ENCODE data around the gene SYNRG.
"Not testable (repeated sequence)": the region's sequence is repeated elsewhere in the genome, so short reads cannot be mapped to it uniquely, and the experiment has no call there.

SYNRG gene, protein sequence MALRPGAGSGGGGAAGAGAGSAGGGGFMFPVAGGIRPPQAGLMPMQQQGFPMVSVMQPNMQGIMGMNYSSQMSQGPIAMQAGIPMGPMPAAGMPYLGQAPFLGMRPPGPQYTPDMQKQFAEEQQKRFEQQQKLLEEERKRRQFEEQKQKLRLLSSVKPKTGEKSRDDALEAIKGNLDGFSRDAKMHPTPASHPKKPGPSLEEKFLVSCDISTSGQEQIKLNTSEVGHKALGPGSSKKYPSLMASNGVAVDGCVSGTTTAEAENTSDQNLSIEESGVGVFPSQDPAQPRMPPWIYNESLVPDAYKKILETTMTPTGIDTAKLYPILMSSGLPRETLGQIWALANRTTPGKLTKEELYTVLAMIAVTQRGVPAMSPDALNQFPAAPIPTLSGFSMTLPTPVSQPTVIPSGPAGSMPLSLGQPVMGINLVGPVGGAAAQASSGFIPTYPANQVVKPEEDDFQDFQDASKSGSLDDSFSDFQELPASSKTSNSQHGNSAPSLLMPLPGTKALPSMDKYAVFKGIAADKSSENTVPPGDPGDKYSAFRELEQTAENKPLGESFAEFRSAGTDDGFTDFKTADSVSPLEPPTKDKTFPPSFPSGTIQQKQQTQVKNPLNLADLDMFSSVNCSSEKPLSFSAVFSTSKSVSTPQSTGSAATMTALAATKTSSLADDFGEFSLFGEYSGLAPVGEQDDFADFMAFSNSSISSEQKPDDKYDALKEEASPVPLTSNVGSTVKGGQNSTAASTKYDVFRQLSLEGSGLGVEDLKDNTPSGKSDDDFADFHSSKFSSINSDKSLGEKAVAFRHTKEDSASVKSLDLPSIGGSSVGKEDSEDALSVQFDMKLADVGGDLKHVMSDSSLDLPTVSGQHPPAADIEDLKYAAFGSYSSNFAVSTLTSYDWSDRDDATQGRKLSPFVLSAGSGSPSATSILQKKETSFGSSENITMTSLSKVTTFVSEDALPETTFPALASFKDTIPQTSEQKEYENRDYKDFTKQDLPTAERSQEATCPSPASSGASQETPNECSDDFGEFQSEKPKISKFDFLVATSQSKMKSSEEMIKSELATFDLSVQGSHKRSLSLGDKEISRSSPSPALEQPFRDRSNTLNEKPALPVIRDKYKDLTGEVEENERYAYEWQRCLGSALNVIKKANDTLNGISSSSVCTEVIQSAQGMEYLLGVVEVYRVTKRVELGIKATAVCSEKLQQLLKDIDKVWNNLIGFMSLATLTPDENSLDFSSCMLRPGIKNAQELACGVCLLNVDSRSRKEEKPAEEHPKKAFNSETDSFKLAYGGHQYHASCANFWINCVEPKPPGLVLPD (N-terminal part only)

GRCh38 chr17:37609170-37610040 is at the start of gene SYNRG:
Gene SYNRG, minus strand, starts transcription at chr17:37609418. Its CDS starts 63 bp downstream, at chr17:37609355.
- peak; percentile 96 for DNase-seq (ENCODE audit: low spot score)

GRCh38 chr17:37657202-37657601 is 48.0 kb upstream of the SYNRG start:
- no peak for DNase-seq (ENCODE audit: low spot score)

DNA sequence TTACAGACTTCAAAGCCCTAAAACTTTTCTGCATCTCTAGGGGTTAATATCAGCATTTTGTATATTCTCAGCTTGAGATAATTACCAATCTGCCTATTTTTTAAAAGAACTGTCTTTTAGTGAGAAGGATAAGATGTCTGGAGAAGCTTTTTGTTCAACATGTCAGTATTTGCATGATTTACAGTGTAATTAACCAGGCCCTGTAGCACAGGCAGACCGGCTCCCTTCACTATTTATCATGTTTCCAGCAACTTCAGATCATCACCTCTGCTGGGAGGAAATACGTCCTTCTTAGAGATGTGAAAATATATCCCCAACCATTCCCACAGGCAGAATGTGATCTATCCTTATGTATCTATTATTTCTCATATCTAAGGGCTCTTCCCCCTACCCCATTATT is 42.6 kb upstream of the SYNRG start:
- no peak for DNase-seq (ENCODE audit: low spot score)

DNA sequence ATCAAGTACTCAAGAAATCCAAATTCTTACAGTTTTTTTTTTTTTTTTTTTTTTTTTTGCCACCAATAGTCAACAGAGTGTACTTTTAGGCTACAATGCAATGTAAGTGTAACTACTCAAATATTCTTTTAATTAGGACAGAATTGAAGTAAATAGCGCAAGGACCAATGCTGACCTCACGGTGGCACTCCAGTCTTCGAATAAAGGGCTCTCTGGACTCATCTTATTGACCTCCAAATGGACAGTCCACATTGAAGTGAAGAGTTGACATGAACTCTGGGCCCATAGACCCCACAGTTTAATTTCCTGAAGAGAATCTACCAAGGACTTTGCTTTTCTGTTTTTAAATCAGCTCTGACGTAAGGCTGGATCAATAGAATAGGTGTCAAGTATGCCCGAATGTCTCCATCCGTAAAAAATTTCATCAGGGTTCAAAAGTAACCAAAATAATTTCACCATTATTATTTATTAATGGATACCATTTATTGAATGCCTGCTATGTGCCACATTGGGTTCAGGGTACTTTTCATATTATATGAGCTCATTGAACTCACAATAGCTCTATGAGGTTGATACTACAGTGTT is 41.3 kb upstream of the SYNRG start:
- DNase-seq (ENCODE audit: low spot score) = peak; percentile 72

DNA sequence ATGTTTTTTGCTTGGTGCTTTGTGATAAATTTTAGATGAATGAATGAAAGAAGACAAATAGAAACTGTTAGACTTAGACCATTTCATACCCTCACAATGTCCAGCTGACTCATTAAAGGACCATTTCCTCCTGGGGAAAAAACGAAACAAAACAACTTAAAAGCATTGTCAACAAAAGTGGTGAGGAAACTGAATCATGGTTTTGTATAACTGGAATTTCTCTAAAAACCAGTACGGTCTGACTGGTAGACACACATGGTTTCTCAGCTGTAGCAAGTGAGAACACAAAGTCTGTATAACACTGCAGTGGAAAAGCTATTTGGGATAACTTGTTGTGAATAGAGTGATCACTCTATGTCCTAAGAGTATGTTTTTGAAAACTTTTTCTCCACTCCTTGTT is 39.3 kb upstream of the SYNRG start:
- DNase-seq (ENCODE audit: low spot score) = no peak

GRCh38 chr17:37647856-37648255 is 38.6 kb upstream of the SYNRG start:
- DNase-seq (ENCODE audit: low spot score) = no peak

DNA sequence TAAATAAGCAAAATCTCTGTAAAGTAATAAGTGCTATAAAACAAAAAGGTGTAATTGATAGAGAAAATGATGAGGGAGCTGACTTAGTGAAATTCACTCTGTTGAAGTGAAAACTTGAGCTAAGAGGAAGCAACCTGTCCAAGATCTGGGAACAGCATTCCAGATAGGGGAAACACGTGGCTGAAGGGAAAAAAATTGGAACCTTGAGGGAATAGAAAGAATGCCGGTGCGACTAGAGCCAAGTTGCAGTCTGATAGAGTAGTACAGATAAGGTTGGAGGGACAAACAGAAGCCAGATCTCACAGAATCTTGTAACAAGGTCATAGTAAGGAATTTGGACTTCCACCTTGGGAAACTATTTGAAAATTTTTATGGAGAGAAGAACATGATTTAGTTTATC is 34.7 kb upstream of the SYNRG start:
- DNase-seq (ENCODE audit: low spot score) = peak; percentile 2

DNA sequence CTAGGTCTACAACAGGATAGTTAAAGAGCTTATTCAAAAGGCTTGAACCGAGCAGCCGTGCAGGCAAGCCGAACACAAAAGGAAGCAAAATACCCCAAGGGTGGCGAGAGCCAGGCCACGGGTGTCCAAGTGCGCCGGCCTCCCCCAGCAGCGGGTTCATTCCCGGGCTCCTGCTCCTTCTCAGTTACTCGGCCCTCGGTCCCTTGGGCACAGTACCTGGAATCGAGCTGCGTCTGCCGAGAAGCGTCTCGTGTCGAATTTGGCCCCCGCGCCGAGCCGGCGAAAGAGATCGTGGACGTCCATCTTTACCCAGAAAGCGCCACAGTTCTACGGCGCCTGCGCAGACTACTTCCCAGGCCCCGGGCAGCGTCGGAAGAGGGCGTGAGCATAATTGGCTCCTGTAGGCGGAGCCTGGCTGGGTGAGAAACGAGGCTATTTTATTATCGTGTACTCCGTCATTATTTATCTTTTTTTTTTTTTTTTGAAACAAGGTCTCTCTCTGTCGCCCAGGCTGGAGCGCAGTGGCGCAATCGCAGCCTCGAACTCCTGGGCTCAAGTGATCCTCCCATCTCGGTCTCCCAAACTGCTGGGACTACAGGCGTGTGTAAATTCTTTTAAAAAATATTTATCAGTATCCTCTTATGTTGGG is 34.0 kb upstream of the SYNRG start, which contains the start of gene DDX52:
DDX52 (minus strand) TSS at position 329 of the 649 bp plus-strand sequence; CDS start at position 303, 26 bp downstream.
- DNase-seq (ENCODE audit: low spot score) = peak; percentile 94

DNA sequence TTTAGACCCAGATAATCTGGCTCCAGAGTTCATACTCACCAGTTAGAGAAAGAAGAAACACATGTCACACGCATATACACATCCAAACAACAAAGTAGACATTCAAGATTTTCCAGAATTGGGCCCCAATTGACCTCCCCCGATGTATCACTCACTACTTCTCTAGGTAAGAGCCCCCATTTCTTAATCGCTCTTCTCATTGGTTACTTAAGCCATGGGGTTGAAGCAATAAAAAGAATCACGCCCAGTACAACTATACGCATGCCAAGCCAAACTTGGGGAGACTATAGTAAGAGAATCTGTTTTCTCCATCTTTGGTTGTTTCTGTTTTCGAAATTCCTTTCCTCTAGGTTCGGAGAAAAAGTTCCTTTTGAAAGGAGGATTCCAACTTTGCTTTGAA is 33.5 kb upstream of the SYNRG start:
- peak; percentile 60 for DNase-seq (ENCODE audit: low spot score)

DNA sequence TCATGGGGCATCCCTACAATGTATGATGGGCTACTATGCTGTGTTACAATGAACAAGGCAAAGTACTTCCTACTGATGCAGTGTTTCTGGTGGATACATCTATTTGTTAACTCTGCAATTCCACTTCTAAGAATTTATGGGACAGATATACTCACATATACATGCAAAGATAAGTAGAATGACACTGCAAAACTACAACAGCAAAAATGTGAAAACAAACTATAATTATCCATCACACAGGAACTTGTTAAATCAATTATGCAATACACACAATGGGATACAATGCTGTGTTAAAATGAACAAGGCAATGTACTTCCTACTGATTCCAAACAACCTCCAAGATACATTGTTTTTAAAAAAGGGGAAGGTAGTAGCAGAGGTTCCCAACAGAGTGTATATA is 30.8 kb upstream of the SYNRG start:
- DNase-seq (ENCODE audit: low spot score) = no peak

DNA sequence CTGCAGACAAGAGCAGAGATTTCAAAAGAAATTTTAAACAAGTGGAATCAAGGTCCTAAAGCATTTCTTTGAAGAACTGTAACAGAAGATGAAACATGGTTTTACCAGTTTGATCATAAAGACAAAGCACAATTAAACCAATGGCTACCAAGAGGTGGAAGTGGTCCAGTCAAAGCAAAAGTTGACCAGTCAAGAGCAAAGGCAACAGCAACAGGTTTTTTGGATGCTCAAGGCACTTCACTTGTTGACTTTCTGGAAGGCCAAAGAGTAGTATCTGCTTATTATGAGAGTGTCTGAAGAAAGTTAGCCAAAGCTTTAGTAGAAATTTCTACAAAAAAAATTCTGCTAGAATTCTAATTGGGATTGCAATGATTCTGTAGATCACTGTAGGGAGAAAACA is 28.7 kb upstream of the SYNRG start:
- no peak for DNase-seq (ENCODE audit: low spot score)

DNA sequence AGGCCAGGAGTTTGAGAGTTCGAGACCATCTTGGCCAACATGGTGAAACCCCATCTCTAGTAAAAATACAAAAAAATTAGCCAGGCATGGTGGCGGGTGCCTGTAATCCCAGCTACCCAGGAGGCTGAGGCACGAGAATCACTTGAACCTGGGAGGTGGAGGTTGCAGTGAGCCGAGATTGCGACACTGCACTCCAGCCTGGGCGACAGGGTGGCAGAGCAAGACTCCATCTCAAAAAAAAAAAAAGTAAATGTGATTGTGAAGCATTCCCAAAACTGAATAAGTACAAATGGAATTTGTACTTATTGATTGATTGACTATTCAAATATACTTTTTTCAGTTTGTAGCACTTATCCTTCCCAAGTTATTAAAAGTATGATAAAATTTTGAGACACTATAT is 7.2 kb upstream of the SYNRG start:
- not testable (repeated sequence) for DNase-seq (ENCODE audit: low spot score)

DNA sequence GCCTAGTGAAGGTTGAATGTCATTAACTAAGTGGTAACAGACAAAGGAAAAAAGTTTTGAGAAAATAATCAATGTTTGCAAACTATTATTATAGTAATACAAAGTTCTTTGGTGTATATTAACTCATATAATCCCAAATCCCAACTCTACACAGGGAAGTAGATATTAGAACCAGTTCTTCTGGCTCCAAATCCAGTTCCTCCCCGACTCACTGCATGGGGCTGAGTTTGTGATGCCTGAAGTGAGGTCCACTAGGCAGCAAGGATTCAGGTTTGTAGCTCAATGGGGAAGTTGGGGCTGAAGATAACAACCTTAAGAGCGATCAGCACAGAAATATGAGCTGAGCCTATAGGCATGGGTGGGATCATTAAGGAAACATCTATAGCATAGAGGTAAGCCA is 5.6 kb upstream of the SYNRG start:
- DNase-seq (ENCODE audit: low spot score) = no peak

DNA sequence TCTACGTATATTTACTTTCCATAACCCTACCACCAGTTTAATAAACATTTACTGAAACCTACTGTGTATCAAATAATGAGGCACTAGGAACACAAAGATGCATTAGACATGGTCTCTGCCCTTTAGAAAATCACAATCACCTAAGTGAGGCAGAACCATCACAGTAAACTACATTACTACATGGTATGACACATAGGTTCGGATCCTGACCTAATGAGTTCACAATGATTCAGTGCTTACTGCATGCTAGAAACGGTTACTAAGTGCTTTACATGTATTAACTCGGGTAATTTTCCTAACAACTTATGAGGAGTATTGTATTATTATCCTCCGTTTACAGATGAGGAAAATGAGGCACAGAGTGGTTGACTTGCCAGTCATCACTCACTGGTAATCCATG is 5.2 kb upstream of the SYNRG start:
- peak; percentile 90 for DNase-seq (ENCODE audit: low spot score)

- DNase-seq (ENCODE audit: low spot score) = peak; percentile 21
Measured at GRCh38 chr17:37610971-37611370, 1.8 kb upstream of the SYNRG start.

DNA sequence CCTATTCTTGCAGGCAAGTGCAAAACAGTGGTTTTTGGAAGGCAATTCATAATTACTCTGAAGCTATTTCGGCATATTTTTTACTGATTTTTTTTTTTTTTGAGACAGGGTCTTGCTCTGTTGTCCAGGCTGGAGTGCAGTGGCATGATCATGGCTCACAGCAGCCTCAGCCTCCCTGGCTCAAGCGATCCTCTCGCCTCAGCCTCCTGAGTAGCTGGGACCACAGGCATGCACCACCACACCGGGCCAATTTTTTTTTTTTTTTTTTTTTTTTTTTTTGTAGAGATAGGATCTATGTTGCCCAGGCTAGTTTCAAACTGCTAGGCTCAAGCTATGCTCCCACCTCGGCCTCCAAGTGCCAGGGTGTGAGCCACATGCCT is 813 bp upstream of the SYNRG start:
- not testable (repeated sequence) for DNase-seq (ENCODE audit: low spot score)

DNA sequence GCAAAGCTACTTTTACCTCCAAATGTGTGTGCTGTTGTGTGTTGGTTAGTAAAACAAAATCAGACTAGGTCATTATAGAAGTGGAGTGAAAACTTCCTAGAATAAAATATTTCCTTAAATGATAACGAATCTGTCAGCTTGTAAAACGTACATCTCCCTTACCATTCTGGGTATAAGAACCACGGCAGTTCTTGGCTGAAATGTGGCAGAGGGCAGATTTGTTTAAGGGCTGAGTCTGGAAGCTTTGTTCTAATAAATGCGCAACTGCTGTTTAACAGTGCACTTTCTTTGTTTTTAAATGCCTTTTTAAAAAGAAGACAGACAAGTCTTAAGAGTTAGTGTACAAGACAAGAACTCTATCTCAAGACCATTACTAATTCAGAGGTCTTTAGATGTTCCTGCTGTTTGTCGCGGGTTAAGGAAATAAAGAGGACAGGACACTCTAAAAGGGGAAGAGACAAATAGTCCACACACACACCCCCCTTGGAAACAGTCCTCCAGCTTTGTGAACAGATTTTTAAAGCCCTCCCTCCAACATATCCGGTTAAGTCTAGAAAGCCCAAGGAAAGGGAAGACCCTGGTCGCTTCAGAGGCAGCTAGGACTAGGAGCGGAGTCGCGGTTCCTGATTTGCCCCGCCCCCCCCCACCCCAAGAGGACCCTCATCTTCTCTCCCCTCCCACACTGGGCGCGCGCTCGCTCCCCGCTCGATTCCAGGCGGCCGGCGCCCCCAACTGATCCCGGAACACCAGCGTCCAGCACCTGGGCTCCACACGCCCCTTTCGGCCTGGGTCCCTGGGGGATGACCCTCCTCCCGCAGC is 658 bp downstream of the SYNRG start:
- peak; percentile 58 for DNase-seq (ENCODE audit: low spot score)

GRCh38 chr17:37607637-37608331 is 1.4 kb downstream of the SYNRG start:
- no peak for DNase-seq (ENCODE audit: low spot score)

Measured in RKO (cell line).